OCI-LY3 (cell line): ENCODE results near the gene S1PR5.

ENCODE experiments used
- EZH2phosphoT487 ChIP-seq: fragments of 200-600 bp; shearing (Covaris generic); IDR thresholded peaks from 2 replicates; pipeline ENCODE4 v1.6.1; 2018; ENCODE audit warnings: antibody characterized with exemption, mixed run types, low read depth
- TF ChIP-seq, protein P1 (sequence below): fragments of 200-600, 300-600 bp; sonication (generic); IDR thresholded peaks from 2 replicates; pipeline ENCODE4 v1.5.1; 2014; ENCODE audit warnings: antibody characterized with exemption, low read length, low read depth

DNA sequence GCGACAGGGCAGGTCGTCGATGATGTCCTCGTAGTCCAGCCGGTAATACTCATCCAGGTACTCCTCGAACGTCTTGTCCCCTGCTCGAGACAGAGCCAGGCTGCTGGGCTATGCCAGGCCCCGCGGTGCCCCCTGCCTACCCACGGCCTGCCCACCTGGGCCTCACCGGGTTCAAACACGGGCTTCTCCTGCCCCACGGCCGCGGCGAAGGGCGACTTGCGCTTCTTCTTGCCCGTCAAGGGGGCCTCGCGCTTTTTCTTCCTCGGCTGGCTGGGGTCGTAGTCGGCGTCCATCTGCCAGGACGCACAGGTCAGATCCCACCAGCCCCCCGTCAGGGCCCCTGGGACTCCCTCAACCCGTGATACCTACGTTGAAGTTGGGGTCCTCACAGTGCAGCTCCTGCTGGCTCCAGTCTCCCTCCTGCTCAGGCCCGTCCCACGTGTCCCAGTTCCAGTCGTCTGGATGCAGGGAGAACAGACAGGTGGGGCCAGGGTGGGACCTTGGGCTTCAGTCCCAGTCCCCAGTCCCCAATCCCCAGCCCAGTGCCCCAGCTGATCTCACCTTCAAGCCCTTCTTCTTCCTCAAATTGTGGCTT is 40.5 kb upstream of the S1PR5 start:
- TF ChIP-seq, protein P1, sequence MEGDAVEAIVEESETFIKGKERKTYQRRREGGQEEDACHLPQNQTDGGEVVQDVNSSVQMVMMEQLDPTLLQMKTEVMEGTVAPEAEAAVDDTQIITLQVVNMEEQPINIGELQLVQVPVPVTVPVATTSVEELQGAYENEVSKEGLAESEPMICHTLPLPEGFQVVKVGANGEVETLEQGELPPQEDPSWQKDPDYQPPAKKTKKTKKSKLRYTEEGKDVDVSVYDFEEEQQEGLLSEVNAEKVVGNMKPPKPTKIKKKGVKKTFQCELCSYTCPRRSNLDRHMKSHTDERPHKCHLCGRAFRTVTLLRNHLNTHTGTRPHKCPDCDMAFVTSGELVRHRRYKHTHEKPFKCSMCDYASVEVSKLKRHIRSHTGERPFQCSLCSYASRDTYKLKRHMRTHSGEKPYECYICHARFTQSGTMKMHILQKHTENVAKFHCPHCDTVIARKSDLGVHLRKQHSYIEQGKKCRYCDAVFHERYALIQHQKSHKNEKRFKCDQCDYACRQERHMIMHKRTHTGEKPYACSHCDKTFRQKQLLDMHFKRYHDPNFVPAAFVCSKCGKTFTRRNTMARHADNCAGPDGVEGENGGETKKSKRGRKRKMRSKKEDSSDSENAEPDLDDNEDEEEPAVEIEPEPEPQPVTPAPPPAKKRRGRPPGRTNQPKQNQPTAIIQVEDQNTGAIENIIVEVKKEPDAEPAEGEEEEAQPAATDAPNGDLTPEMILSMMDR: no peak
- no peak for TF ChIP-seq EZH2phosphoT487
